WTC11 (cell line): ENCODE data around the gene ADARB2. TPM values are rescaled to one million over a fixed set of nuclear protein-coding genes. Genes with fewer than 3 reads are reported as not detected.

Experiments used
- ATAC-seq: fragments of 200-7000 bp; cut with Tn5 transposase; 2 replicates; pipeline ENCODE4 v1.10.0; 2021; ENCODE audit warnings: mild to moderate bottlenecking, moderate library complexity
- CTCF ChIA-PET: fragments of 300-600 bp; sonication (Branson Sonifier 250); formaldehyde crosslinking; loops from one replicate; lab custom pipeline; 2021; ENCODE audit warnings: antibody characterized with exemption; lab: Charles Lee
- POLR2A ChIA-PET: fragments of 350-600 bp; sonication (Branson Sonifier 250); formaldehyde crosslinking; loops from one replicate; lab custom pipeline; 2021; ENCODE audit warnings: antibody characterized with exemption; lab: Charles Lee
- DNase-seq: peaks from one replicate; pipeline ENCODE4 v3.0.0; 2021; ENCODE audit warnings: low spot score
- H3K27ac Mint-ChIP-seq: 2 replicates; pipeline ENCODE4 v1.8.0; 2021; ENCODE audit warnings: mixed read lengths
- H3K27me3 Mint-ChIP-seq: 2 replicates; pipeline ENCODE4 v1.8.0; 2021; ENCODE audit warnings: low read depth, mild to moderate bottlenecking, moderate library complexity, mixed read lengths
- H3K36me3 Mint-ChIP-seq: 2 replicates; pipeline ENCODE4 v1.8.0; 2021; ENCODE audit warnings: mixed read lengths
- H3K4me1 Mint-ChIP-seq: 2 replicates; pipeline ENCODE4 v1.8.0; 2022; ENCODE audit warnings: mixed read lengths
- H3K4me3 Mint-ChIP-seq: 2 replicates; pipeline ENCODE4 v1.8.0; 2021; ENCODE audit warnings: mild to moderate bottlenecking, moderate library complexity, mixed read lengths
- H3K9me3 Mint-ChIP-seq: 2 replicates; pipeline ENCODE4 v1.8.0; 2021; ENCODE audit warnings: mixed read lengths
- ATF1 ChIP-seq: sonication (generic); formaldehyde crosslinking; IDR thresholded peaks from 2 replicates; pipeline ENCODE4 v1.8.1; 2023; ENCODE audit warnings: mild to moderate bottlenecking, moderate library complexity, missing genetic modification reagents
- CREB1 ChIP-seq: sonication (generic); formaldehyde crosslinking; IDR thresholded peaks from 2 replicates; pipeline ENCODE4 v1.8.0; 2023; ENCODE audit warnings: mild to moderate bottlenecking, missing genetic modification reagents
- EMX1 ChIP-seq: fragments of 250-450 bp; sonication (Bioruptor Pico); IDR thresholded peaks from 2 replicates; pipeline ENCODE4 v1.8.0; 2021; ENCODE audit warnings: mild to moderate bottlenecking
- JUN ChIP-seq: sonication (generic); formaldehyde crosslinking; IDR thresholded peaks from 2 replicates; pipeline ENCODE4 v1.8.0; 2023; ENCODE audit warnings: mild to moderate bottlenecking, missing genetic modification reagents
- MYBL2 ChIP-seq: sonication (generic); formaldehyde crosslinking; IDR thresholded peaks from 2 replicates; pipeline ENCODE4 v1.8.1; 2023; ENCODE audit warnings: mild to moderate bottlenecking, moderate library complexity, missing genetic modification reagents
- NFYB ChIP-seq: sonication (generic); formaldehyde crosslinking; conservative IDR thresholded peaks from 2 replicates; pipeline ENCODE4 v1.8.0; 2022; ENCODE audit warnings: low read depth, missing genetic modification reagents
- NR1H2 ChIP-seq: sonication (generic); formaldehyde crosslinking; IDR thresholded peaks from 2 replicates; pipeline ENCODE4 v1.9.0; 2021; ENCODE audit warnings: mild to moderate bottlenecking, moderate library complexity, missing genetic modification reagents
- RORB ChIP-seq: fragments of 250-450 bp; sonication (Bioruptor Pico); IDR thresholded peaks from 2 replicates; pipeline ENCODE4 v1.9.0; 2021; ENCODE audit warnings: mild to moderate bottlenecking
- SMAD3 ChIP-seq: sonication (generic); formaldehyde crosslinking; IDR thresholded peaks from 2 replicates; pipeline ENCODE4 v1.8.0; 2022; ENCODE audit warnings: missing genetic modification reagents, mild to moderate bottlenecking, borderline replicate concordance
- SOX15 ChIP-seq: fragments of 250-450 bp; sonication (Bioruptor Pico); IDR thresholded peaks from 2 replicates; pipeline ENCODE4 v1.9.0; 2021; ENCODE audit warnings: mild to moderate bottlenecking
- TEAD1 ChIP-seq: sonication (generic); formaldehyde crosslinking; IDR thresholded peaks from 2 replicates; pipeline ENCODE4 v1.8.0; 2022; ENCODE audit warnings: mild to moderate bottlenecking, missing genetic modification reagents
- ZBTB43 ChIP-seq: sonication (generic); formaldehyde crosslinking; IDR thresholded peaks from 2 replicates; pipeline ENCODE4 v1.8.1; 2023; ENCODE audit warnings: mild to moderate bottlenecking, missing genetic modification reagents
- ZNF138 ChIP-seq: sonication (generic); formaldehyde crosslinking; conservative IDR thresholded peaks from 2 replicates; pipeline ENCODE4 v1.8.1; 2022; ENCODE audit warnings: mild to moderate bottlenecking, moderate library complexity, missing genetic modification reagents
- ZNF263 ChIP-seq: sonication (generic); formaldehyde crosslinking; IDR thresholded peaks from 2 replicates; pipeline ENCODE4 v1.8.1; 2022; ENCODE audit warnings: low read depth, mild to moderate bottlenecking, moderate library complexity, missing genetic modification reagents
- ZNF532 ChIP-seq: fragments of 250-450 bp; sonication (Bioruptor Pico); IDR thresholded peaks from 2 replicates; pipeline ENCODE4 v1.9.0; 2021; ENCODE audit warnings: mild to moderate bottlenecking, borderline replicate concordance
- total RNA-seq: library from RNA; stranded (reverse); gene quantifications from 3 replicates; pipeline ENCODE4 v1.2.3, GENCODE V29; 2021
- TF ChIP-seq, protein P1 (sequence below): sonication (generic); formaldehyde crosslinking; IDR thresholded peaks from 2 replicates; pipeline ENCODE4 v1.8.0; 2022; ENCODE audit warnings: missing genetic modification reagents

Gene ADARB2
- total RNA-seq, 1 experiment from 2014 or later, result 3.7 TPM

DNA sequence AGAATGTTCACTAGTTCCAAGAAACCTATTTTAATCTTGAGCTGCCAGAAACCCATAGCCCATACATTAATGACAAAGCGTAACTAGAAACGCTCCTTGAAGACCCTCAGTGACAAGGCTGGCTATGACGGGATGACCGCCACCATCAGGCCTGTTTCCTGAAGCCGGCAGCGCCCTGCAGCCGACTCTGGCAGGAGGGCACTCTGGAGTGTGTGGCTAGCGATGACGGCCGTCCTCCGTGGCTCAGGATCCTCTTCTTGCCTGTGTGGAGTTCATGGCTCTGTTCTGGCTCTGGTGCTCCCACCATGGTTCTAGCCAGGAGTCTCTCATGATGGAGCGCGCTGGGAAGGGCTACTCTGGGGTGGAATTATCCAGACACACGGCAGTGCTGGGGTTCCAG lies 224.1 kb downstream of the ADARB2 start:
- TF ChIP-seq ATF1 (CRISPR knock-in tag), result no peak
- TF ChIP-seq ZBTB43 (CRISPR knock-in tag), result no peak
- TF ChIP-seq ZNF263 (CRISPR knock-in tag), result no peak
- no peak for TF ChIP-seq ZNF138 (CRISPR knock-in tag)
- TF ChIP-seq TEAD1 (CRISPR knock-in tag), result no peak
- TF ChIP-seq NR1H2 (CRISPR knock-in tag), result no peak
- no peak for TF ChIP-seq JUN (CRISPR knock-in tag)
- no peak for TF ChIP-seq MYBL2 (CRISPR knock-in tag)
- TF ChIP-seq ZNF532 (CRISPR knock-in tag), result no peak
- no peak for TF ChIP-seq RORB
- no peak overlapping the region for H3K27ac Mint-ChIP-seq
- H3K4me3 Mint-ChIP-seq, result no peak overlapping the region
- H3K36me3 Mint-ChIP-seq, result no peaks in the 10 kb centered on the region
- DNase-seq (no peak), ATAC-seq (no peak)
- H3K4me1 Mint-ChIP-seq, result peaks cover 3% of the 10 kb centered on the region; the same call in 1 of the 2 replicates
- peaks cover 8% of the 10 kb centered on the region for H3K27me3 Mint-ChIP-seq
- ChIA-PET CTCF (interaction anchor here (1.5 kb wide), 1 partner anchor 144 kb away, joined by 3 read pairs; no protein-coding TSS in a partner anchor), POLR2A (no interaction called here)
- H3K9me3 Mint-ChIP-seq, result peaks cover 14% of the 10 kb centered on the region

DNA sequence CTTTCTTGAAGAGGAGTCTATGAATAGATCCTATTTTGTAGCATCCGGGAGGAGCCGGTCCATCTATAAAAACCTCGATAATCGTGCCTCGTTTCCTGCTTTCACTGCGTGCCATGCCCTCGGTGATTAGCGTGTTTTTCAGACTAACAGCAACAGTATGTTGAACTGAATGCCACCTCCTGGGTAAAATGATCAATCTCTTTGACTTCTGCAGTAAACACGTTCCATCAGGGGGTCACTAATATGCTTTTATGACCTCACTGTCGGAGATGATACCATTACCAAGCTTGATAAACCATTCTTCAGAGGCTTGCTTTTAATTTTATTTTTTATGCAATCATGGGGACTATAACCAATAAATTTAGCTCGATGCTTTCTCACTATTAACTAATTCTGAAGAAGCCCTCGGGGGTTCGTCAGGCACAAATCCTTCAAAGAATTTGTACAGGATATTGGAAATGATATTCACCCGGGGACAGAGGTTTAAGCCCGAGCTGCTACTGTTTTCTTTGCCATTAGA lies 228.3 kb downstream of the ADARB2 start:
- Mint-ChIP-seq H3K9me3 (peaks cover 21% of the 10 kb centered on the region), H3K4me1 (peaks cover 8% of the 10 kb centered on the region), H3K27ac (no peak overlapping the region), H3K4me3 (no peak overlapping the region), H3K36me3 (peaks cover 2% of the 10 kb centered on the region), H3K27me3 (peaks cover 8% of the 10 kb centered on the region)
- POLR2A ChIA-PET, result no interaction called here
- no peak for TF ChIP-seq SMAD3 (CRISPR knock-in tag)
- no peak for TF ChIP-seq NFYB (CRISPR knock-in tag)
- TF ChIP-seq, protein P1, sequence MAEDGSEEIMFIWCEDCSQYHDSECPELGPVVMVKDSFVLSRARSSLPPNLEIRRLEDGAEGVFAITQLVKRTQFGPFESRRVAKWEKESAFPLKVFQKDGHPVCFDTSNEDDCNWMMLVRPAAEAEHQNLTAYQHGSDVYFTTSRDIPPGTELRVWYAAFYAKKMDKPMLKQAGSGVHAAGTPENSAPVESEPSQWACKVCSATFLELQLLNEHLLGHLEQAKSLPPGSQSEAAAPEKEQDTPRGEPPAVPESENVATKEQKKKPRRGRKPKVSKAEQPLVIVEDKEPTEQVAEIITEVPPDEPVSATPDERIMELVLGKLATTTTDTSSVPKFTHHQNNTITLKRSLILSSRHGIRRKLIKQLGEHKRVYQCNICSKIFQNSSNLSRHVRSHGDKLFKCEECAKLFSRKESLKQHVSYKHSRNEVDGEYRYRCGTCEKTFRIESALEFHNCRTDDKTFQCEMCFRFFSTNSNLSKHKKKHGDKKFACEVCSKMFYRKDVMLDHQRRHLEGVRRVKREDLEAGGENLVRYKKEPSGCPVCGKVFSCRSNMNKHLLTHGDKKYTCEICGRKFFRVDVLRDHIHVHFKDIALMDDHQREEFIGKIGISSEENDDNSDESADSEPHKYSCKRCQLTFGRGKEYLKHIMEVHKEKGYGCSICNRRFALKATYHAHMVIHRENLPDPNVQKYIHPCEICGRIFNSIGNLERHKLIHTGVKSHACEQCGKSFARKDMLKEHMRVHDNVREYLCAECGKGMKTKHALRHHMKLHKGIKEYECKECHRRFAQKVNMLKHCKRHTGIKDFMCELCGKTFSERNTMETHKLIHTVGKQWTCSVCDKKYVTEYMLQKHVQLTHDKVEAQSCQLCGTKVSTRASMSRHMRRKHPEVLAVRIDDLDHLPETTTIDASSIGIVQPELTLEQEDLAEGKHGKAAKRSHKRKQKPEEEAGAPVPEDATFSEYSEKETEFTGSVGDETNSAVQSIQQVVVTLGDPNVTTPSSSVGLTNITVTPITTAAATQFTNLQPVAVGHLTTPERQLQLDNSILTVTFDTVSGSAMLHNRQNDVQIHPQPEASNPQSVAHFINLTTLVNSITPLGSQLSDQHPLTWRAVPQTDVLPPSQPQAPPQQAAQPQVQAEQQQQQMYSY (CRISPR knock-in tag), result no peak
- TF ChIP-seq EMX1 (CRISPR knock-in tag), result no peak
- TF ChIP-seq CREB1 (CRISPR knock-in tag), result no peak
- no peak for TF ChIP-seq TEAD1 (CRISPR knock-in tag)
- TF ChIP-seq SOX15 (CRISPR knock-in tag), result no peak
- CTCF ChIA-PET, result interaction anchor here (0.7 kb wide), 1 partner anchor 206 kb away, joined by 3 read pairs; no protein-coding TSS in a partner anchor
- ATAC-seq (no peak), DNase-seq (no peak)
